GM19099 (cell line): Measurements from ENCODE around the gene SYNE4.

Experiments used
- POLR2A ChIP-seq: IDR thresholded peaks from 3 replicates; pipeline ENCODE4 v1.6.1; 2011; ENCODE audit warnings: low read depth; ENCODE audit not compliant: insufficient read length; ENCODE audit errors: extremely low read depth

SYNE4 gene

GRCh38 chr19:35978271-35978670 is 30.3 kb downstream of the SYNE4 start:
- no peak for TF ChIP-seq POLR2A

DNA sequence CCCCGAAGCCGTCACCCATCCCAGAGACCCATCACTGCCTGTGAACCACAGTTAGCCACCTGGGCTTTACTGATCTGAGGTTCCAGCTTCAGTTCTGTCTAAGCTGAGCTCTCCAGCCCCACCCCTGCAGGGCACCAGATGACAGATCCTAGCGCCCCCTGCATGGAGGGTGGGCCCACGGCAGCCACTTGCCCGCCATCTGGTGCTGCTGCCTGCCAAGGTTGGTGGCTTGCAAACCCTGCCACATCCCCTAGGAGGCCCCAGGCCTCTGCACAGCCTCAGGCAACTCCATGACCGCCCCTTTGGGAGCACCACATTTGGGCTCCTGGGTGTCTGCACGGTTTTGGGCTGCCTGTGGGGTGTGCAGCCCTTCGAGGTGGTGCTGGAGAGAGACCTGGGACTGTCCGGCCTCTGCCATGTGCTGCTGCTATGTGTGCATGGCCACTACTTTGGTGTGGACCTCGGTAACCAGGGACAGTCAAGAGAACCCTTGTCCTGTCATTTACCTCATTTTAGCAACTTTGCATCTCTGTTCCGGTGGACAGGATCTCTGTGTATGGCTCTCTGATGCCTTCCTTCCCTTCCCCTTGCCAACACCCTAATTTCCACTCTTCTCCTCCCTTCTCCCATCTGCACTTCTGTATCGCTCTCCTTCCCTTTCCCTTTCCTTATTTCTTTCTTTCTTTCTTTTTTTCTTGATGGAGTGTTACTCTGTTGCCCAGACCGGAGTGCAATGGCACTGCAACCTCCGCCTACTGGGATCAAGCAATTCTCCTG is 31.0 kb downstream of the SYNE4 start:
- TF ChIP-seq POLR2A, result no peak

- no peak for TF ChIP-seq POLR2A
Observed at GRCh38 chr19:35975608-35976214, 32.9 kb downstream of the SYNE4 start.

DNA sequence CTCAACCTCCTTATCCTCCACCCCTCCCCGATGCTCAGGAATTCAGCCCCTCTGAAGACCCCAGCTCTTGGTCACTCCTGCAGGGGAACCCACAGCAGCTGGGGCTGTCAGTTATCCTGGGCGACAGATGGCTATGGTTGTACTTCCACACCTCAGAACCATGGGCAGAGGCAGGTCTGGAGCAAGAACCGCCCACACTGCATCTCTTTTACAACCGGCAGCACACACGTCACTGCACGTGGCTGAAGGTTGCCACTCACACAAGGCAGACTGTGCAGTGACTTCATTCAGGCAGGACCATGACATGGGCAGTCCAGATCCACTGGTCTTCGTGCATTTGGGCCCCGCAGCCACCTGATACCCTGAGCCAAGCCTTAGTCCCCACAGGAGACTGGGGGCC is 35.1 kb downstream of the SYNE4 start:
- no peak for TF ChIP-seq POLR2A

DNA sequence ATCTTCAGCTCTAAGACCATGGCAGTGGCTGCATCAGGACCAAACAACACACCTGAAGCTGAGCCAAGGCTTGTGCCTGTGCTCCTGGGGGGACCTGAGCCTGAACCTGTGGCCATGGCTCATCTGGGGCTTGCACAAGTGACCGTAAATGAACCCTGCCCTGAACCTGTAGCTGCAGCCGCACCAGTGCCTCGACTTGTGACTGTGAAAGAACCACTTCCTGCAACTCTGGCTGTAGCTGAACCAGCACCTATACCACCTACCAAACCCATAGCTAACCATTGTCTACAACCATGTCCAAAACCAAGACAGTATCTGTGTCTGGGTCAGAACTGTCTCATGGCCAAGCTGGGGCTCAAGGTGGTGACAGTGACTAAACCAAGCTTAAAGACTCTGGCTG is 41.8 kb downstream of the SYNE4 start:
- TF ChIP-seq POLR2A, result no peak

- TF ChIP-seq POLR2A, result no peak
Observed at GRCh38 chr19:35963514-35963913, 45.1 kb downstream of the SYNE4 start.

DNA sequence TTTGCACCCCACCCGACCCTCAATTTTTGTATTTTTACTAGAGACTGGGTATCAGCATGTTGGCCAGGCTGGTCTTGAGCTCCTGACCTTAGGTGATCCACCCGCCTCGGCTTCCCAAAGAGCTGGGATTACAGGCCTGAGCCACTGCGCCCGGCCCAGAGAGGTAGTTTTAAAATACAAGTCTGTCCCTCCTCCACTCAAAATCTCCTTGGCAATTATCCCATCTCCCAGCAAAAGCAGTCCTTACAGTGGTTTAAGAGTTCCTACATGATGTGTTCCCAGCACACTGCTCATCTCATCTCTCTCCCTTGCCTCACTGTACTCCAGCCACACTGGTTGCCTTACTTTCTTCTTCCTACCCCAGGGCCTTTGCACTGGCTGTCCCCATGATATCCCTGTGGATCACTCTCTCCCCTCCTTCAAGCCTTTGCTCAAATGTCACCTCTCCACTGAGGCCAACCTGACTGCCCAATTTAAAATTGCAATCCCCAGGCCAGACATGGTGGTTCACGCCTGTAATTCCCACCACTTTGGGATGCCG is 48.1 kb downstream of the SYNE4 start:
- no peak for TF ChIP-seq POLR2A

GRCh38 chr19:35959968-35960320 is 48.7 kb downstream of the SYNE4 start:
- no peak for TF ChIP-seq POLR2A

GRCh38 chr19:35959040-35959967 is 49.3 kb downstream of the SYNE4 start:
- no peak for TF ChIP-seq POLR2A

GRCh38 chr19:35958660-35959039 is 50.0 kb downstream of the SYNE4 start:
- no peak for TF ChIP-seq POLR2A

DNA sequence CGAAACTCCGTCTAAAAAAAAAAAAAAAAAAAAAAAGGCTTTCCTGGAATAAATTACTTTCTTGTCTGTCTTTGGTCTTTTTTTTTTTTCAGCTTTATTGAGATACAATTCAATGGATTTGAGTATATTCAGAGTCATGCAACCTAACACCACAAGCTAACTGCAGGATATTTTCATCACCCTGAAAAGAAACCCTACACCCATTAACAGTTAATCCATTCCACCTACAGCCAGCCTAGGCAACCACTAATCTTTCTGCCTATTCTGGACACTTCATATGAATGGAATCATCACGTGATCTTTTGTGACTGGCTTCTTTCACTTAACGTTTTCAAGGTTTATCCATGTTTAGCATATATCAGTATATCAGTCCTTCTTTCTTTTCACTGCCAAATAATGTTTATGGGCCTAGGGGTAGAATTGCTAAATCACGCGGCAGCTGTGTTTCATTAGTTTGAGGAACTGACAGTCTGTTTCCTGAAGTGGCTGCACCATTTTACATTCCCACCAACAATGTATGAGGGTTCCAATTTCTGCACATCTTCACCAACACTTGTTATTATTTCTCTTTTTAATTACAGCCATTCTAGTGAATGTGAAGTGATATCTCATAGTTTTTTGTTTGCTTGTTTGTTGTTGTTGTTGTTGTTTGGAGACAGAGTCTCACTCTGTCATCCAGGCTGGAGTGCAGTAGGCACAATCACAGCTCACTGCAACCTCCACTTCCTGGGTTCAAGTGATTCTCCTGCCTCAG is 52.6 kb downstream of the SYNE4 start:
- TF ChIP-seq POLR2A, result no peak
